ENCODE results near the gene MACROD2.

DNA sequence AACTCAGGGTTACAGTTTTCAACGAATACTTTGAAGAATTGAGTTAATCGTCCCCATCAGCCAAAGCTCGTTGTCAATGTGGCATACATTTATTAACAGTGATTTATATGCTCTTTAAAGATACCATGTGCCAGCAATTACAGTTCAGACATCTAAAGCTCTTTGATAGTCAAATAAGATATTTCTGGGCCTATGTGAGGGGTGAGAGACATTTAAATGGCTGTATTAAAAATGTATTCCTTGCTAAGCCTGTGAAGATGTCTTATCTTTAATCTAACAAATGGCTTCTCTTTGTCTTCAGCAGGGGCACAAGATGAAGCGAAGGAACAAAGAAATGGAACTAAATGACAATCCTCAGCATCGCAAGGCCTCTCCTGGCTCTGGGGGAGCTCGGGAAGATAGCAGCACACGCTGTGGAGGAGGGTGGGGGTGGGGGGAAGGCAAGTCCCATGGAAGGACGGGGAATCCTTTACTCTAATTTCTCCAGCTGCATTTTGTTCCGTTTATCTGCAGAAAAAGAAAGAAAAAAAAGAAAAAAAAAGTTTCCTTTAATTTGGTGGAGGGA lies 2054.3 kb downstream of the MACROD2 start:
- TF ChIP-seq, protein P1, sequence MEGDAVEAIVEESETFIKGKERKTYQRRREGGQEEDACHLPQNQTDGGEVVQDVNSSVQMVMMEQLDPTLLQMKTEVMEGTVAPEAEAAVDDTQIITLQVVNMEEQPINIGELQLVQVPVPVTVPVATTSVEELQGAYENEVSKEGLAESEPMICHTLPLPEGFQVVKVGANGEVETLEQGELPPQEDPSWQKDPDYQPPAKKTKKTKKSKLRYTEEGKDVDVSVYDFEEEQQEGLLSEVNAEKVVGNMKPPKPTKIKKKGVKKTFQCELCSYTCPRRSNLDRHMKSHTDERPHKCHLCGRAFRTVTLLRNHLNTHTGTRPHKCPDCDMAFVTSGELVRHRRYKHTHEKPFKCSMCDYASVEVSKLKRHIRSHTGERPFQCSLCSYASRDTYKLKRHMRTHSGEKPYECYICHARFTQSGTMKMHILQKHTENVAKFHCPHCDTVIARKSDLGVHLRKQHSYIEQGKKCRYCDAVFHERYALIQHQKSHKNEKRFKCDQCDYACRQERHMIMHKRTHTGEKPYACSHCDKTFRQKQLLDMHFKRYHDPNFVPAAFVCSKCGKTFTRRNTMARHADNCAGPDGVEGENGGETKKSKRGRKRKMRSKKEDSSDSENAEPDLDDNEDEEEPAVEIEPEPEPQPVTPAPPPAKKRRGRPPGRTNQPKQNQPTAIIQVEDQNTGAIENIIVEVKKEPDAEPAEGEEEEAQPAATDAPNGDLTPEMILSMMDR (IDR thresholded peaks at IDR 0.05), result no peak
- no peak for TF ChIP-seq POLR2AphosphoS5 (IDR thresholded peaks at IDR 0.05)
